ENCODE results near the gene PARPBP. TPM values are rescaled to one million over a fixed set of nuclear protein-coding genes. Genes with fewer than 3 reads are reported as not detected.
"Not testable (repeated sequence)": the region's sequence is repeated elsewhere in the genome, so short reads cannot be mapped to it uniquely, and the experiment has no call there.

PARPBP gene
- 4.0 TPM for total RNA-seq

GRCh38 chr12:102119674-102120563 lies at the start of gene PARPBP, which contains the start of gene NUP37:
Gene PARPBP, plus strand, starts transcription at chr12:102120183. Its CDS starts 3,706 bp downstream, at chr12:102123889.
Gene NUP37, minus strand, starts transcription at chr12:102120114. Its CDS starts 1,596 bp downstream, at chr12:102118518.
- peak within 1 kb of the TSS; percentile 69 for H3K4me3 ChIP-seq (ENCODE audit: low read length)
- H3K9me3 ChIP-seq (ENCODE audit: low read depth, low read length): no peaks in the 10 kb centered on the region
- no peaks in the 10 kb centered on the region for H3K27me3 ChIP-seq (ENCODE audit: insufficient read depth, low read length)
- peaks cover 27% of the 10 kb centered on the region for H3K4me1 ChIP-seq (ENCODE audit: insufficient read depth, low read length)

GRCh38 chr12:102072092-102072491 lies 47.9 kb upstream of the PARPBP start:
- not testable (repeated sequence) for H3K9me3 ChIP-seq (ENCODE audit: low read depth, low read length); H3K4me1 ChIP-seq (ENCODE audit: insufficient read depth, low read length); H3K4me3 ChIP-seq (ENCODE audit: low read length); H3K27me3 ChIP-seq (ENCODE audit: insufficient read depth, low read length)

- no peaks in the 10 kb centered on the region for H3K27me3 ChIP-seq (ENCODE audit: insufficient read depth, low read length)
- no peak overlapping the region for H3K4me3 ChIP-seq (ENCODE audit: low read length)
- no peaks in the 10 kb centered on the region for H3K9me3 ChIP-seq (ENCODE audit: low read depth, low read length)
- H3K4me1 ChIP-seq (ENCODE audit: insufficient read depth, low read length): no peaks in the 10 kb centered on the region
Observed at GRCh38 chr12:102080842-102081241, 39.1 kb upstream of the PARPBP start.

DNA sequence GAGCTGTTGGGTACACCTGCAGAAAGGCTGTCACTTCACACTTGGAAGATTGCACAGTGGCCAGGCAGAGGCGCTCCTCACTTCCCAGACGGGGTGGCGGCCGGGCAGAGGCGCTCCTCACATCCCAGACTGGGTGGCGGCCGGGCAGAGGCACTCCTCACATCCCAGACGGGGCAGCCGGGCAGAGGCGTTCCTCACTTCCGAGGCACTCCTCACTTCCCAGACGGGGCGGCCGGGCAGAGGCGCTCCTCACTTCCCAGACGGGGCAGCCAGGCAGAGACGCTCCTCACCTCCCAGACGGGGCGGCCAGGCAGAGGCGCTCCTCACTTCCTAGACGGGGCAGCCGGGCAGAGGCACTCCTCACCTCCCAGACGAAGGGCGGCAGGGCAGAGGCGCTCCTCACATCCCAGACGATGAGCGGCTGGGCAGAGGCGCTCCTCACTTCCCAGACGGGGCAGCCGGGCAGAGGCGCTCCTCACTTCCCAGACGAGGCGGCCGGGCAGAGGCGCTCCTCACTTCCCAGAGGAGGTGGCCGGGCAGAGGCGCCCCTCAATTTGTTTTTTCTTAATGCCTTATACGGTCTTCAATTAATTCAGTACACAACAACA lies 30.7 kb upstream of the PARPBP start:
- not testable (repeated sequence) for H3K4me1 ChIP-seq (ENCODE audit: insufficient read depth, low read length); H3K27me3 ChIP-seq (ENCODE audit: insufficient read depth, low read length); H3K4me3 ChIP-seq (ENCODE audit: low read length); H3K9me3 ChIP-seq (ENCODE audit: low read depth, low read length)

- no peaks in the 10 kb centered on the region for H3K27me3 ChIP-seq (ENCODE audit: insufficient read depth, low read length)
- H3K9me3 ChIP-seq (ENCODE audit: low read depth, low read length): no peaks in the 10 kb centered on the region
- H3K4me1 ChIP-seq (ENCODE audit: insufficient read depth, low read length): no peaks in the 10 kb centered on the region
- H3K4me3 ChIP-seq (ENCODE audit: low read length): no peak overlapping the region
Observed at GRCh38 chr12:102093319-102093718, 26.7 kb upstream of the PARPBP start.

- H3K4me1 ChIP-seq (ENCODE audit: insufficient read depth, low read length): no peaks in the 10 kb centered on the region
- H3K4me3 ChIP-seq (ENCODE audit: low read length): no peak overlapping the region
- H3K9me3 ChIP-seq (ENCODE audit: low read depth, low read length): no peaks in the 10 kb centered on the region
- H3K27me3 ChIP-seq (ENCODE audit: insufficient read depth, low read length): no peaks in the 10 kb centered on the region
Observed at GRCh38 chr12:102095677-102096263, 24.2 kb upstream of the PARPBP start.

GRCh38 chr12:102096855-102097254 lies 23.1 kb upstream of the PARPBP start:
- H3K9me3 ChIP-seq (ENCODE audit: low read depth, low read length): no peaks in the 10 kb centered on the region
- H3K27me3 ChIP-seq (ENCODE audit: insufficient read depth, low read length): no peaks in the 10 kb centered on the region
- H3K4me3 ChIP-seq (ENCODE audit: low read length): no peak overlapping the region
- no peaks in the 10 kb centered on the region for H3K4me1 ChIP-seq (ENCODE audit: insufficient read depth, low read length)

- H3K4me1 ChIP-seq (ENCODE audit: insufficient read depth, low read length): no peaks in the 10 kb centered on the region
- H3K4me3 ChIP-seq (ENCODE audit: low read length): no peak overlapping the region
- no peaks in the 10 kb centered on the region for H3K27me3 ChIP-seq (ENCODE audit: insufficient read depth, low read length)
- no peaks in the 10 kb centered on the region for H3K9me3 ChIP-seq (ENCODE audit: low read depth, low read length)
Observed at GRCh38 chr12:102106905-102107304, 13.1 kb upstream of the PARPBP start.

DNA sequence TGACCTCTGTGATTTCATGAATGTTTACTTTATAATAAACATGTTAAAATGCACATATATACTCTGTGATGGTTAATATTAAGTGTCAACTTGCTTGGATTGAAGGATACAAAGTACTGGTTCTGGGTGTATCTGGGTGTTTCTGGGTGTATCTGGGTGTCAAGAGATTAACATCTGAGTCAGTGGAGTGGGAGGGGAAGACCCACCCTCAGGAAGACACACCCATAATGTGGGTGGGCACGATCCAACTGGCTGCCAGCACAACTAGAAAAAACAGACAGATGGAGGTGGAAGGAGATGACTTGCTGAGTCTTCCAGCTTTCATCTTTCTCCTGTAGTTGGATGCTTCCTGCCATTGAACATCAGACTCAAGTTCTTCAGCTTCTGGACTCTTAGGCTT lies 12.0 kb upstream of the PARPBP start:
- H3K9me3 ChIP-seq (ENCODE audit: low read depth, low read length): no peaks in the 10 kb centered on the region
- H3K27me3 ChIP-seq (ENCODE audit: insufficient read depth, low read length): no peaks in the 10 kb centered on the region
- H3K4me1 ChIP-seq (ENCODE audit: insufficient read depth, low read length): no peaks in the 10 kb centered on the region
- H3K4me3 ChIP-seq (ENCODE audit: low read length): no peak overlapping the region

DNA sequence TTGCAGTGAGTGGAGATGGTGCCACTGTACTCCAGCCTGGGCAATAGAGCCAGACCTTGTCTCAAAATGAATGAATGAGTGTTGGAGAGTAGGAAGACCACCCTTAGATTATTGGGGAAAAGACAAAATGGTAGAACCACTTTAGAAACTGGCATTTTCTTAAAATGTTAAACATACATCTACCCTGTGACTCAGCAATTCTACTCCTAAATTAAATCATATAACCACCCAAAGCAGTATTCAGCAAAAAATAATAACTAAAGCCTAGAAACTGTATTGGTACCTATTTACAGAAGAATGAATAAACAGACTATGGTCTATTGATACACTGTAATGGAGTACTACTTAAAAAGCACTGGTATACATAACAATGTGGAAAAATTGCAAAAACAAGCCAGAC lies 9.2 kb upstream of the PARPBP start:
- H3K27me3 ChIP-seq (ENCODE audit: insufficient read depth, low read length): no peaks in the 10 kb centered on the region
- H3K4me3 ChIP-seq (ENCODE audit: low read length): no peak overlapping the region
- H3K9me3 ChIP-seq (ENCODE audit: low read depth, low read length): no peaks in the 10 kb centered on the region
- H3K4me1 ChIP-seq (ENCODE audit: insufficient read depth, low read length): no peaks in the 10 kb centered on the region

- Histone ChIP-seq H3K4me3 (ENCODE audit: low read length) (no peak overlapping the region), H3K27me3 (ENCODE audit: insufficient read depth, low read length) (no peaks in the 10 kb centered on the region), H3K9me3 (ENCODE audit: low read depth, low read length) (no peaks in the 10 kb centered on the region), H3K4me1 (ENCODE audit: insufficient read depth, low read length) (peaks cover 4% of the 10 kb centered on the region)
Observed at GRCh38 chr12:102114212-102114611, 5.8 kb upstream of the PARPBP start.

DNA sequence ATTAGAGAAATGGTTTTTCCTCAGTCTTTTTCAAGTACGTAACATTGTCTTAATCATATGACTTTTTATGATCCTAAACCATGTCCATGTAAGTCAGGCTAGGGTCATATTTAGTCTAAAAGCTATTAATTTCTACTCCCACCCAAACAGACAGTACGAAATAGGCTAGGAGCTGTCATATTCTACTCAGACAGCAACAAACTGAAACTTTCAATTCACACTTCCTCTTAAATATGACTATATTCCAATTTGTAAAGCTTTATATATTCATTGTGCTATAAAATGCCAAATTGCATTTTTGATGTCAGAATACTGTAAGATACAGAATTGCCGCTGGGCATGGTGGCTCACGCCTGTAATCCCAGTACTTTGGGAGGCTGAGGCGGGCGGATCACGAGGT lies 3.6 kb upstream of the PARPBP start:
- no peaks in the 10 kb centered on the region for H3K9me3 ChIP-seq (ENCODE audit: low read depth, low read length)
- H3K4me1 ChIP-seq (ENCODE audit: insufficient read depth, low read length): peaks cover 21% of the 10 kb centered on the region
- H3K4me3 ChIP-seq (ENCODE audit: low read length): no peak overlapping the region
- no peaks in the 10 kb centered on the region for H3K27me3 ChIP-seq (ENCODE audit: insufficient read depth, low read length)

DNA sequence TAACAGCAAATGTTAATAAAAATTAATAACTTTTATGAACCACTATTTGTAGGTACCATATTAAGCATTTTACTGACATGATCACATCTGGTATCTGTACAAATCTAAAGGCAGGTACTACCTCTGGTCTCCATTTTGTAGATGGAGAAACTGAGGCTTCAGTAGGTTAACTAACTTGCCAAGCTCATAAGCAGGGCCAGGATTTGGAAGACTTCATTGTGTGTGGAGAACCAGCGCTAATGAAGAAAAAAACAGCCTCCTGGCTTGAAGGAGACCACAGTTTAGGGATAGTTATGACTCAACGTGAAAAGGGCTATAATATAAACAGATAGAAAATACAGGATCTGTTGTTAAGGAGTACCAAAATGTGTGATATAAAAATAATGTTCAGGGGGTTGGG lies 1.1 kb upstream of the PARPBP start:
- no peak overlapping the region for H3K4me3 ChIP-seq (ENCODE audit: low read length)
- H3K27me3 ChIP-seq (ENCODE audit: insufficient read depth, low read length): no peaks in the 10 kb centered on the region
- peaks cover 27% of the 10 kb centered on the region for H3K4me1 ChIP-seq (ENCODE audit: insufficient read depth, low read length)
- H3K9me3 ChIP-seq (ENCODE audit: low read depth, low read length): no peaks in the 10 kb centered on the region

DNA sequence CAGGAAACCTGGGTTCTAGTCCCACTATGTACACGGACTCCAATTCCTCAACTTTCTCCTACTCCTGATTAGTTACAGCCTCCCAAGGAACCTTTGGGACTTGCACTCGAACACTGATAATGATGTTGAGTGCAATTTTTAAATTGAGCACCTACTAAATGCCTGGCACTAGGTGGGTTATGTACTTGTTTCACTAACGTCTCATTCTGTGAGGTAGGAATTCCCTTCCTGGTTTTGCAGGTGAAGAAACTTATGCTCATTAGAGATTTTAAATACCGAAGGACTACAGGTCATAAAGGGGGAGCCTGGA lies 536 bp downstream of the PARPBP start:
- Histone ChIP-seq H3K27me3 (ENCODE audit: insufficient read depth, low read length) (no peaks in the 10 kb centered on the region), H3K4me1 (ENCODE audit: insufficient read depth, low read length) (peaks cover 27% of the 10 kb centered on the region), H3K9me3 (ENCODE audit: low read depth, low read length) (no peaks in the 10 kb centered on the region), H3K4me3 (ENCODE audit: low read length) (peak overlapping the region; percentile 69)

DNA sequence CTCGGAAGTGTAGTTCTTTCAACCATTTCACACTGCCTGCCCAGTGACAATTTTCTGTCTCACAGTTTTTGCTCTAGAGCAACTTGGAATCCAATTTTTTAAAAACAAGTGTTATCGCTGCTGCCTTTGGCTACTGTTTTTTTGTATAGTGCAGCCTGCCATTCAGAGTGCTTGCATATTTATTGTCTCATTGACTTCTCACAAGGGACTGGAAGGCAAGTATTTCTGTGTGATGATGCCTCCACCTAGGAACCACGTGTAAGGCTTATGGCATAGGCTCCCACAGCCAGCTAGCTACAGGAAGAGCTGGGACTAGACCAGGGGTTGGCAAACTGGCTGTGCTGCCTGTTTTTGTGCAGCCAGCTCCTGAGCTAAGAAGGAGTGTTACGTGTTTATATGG lies 903 bp downstream of the PARPBP start:
- H3K4me3 ChIP-seq (ENCODE audit: low read length): no peak overlapping the region
- no peaks in the 10 kb centered on the region for H3K27me3 ChIP-seq (ENCODE audit: insufficient read depth, low read length)
- no peaks in the 10 kb centered on the region for H3K9me3 ChIP-seq (ENCODE audit: low read depth, low read length)
- peaks cover 27% of the 10 kb centered on the region for H3K4me1 ChIP-seq (ENCODE audit: insufficient read depth, low read length)
